Hepatocyte (in vitro differentiated cells): ENCODE results near the gene CILP2.

Experiments used
- EZH2 ChIP-seq: fragments of 200-600 bp; sonication (generic); IDR thresholded peaks from 2 replicates; pipeline ENCODE4 v1.6.1; 2016; ENCODE audit warnings: antibody characterized with exemption, mild to moderate bottlenecking, borderline replicate concordance
- EZH2phosphoT487 ChIP-seq: fragments of 200-600 bp; sonication (generic); IDR thresholded peaks from one replicate; pipeline ENCODE4 v1.6.1; 2018; ENCODE audit warnings: antibody characterized with exemption, mild to moderate bottlenecking, low read depth, moderate library complexity; ENCODE audit not compliant: unreplicated experiment, severe bottlenecking
- TF ChIP-seq, protein P1 (sequence below): fragments of 200-600 bp; sonication (generic); IDR thresholded peaks from 2 replicates; pipeline ENCODE4 v1.5.1; 2016; ENCODE audit warnings: antibody characterized with exemption, mild to moderate bottlenecking; ENCODE audit not compliant: poor library complexity

- TF ChIP-seq, protein P1, sequence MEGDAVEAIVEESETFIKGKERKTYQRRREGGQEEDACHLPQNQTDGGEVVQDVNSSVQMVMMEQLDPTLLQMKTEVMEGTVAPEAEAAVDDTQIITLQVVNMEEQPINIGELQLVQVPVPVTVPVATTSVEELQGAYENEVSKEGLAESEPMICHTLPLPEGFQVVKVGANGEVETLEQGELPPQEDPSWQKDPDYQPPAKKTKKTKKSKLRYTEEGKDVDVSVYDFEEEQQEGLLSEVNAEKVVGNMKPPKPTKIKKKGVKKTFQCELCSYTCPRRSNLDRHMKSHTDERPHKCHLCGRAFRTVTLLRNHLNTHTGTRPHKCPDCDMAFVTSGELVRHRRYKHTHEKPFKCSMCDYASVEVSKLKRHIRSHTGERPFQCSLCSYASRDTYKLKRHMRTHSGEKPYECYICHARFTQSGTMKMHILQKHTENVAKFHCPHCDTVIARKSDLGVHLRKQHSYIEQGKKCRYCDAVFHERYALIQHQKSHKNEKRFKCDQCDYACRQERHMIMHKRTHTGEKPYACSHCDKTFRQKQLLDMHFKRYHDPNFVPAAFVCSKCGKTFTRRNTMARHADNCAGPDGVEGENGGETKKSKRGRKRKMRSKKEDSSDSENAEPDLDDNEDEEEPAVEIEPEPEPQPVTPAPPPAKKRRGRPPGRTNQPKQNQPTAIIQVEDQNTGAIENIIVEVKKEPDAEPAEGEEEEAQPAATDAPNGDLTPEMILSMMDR, result no peak
- TF ChIP-seq EZH2 (no peak), EZH2phosphoT487 (no peak)
Measured at GRCh38 chr19:19500975-19501644, 37.0 kb upstream of the CILP2 start.
